ENCODE data around the gene UBAC2.
"Not testable (repeated sequence)": the region's sequence is repeated elsewhere in the genome, so short reads cannot be mapped to it uniquely, and the experiment has no call there.

UBAC2 gene

DNA sequence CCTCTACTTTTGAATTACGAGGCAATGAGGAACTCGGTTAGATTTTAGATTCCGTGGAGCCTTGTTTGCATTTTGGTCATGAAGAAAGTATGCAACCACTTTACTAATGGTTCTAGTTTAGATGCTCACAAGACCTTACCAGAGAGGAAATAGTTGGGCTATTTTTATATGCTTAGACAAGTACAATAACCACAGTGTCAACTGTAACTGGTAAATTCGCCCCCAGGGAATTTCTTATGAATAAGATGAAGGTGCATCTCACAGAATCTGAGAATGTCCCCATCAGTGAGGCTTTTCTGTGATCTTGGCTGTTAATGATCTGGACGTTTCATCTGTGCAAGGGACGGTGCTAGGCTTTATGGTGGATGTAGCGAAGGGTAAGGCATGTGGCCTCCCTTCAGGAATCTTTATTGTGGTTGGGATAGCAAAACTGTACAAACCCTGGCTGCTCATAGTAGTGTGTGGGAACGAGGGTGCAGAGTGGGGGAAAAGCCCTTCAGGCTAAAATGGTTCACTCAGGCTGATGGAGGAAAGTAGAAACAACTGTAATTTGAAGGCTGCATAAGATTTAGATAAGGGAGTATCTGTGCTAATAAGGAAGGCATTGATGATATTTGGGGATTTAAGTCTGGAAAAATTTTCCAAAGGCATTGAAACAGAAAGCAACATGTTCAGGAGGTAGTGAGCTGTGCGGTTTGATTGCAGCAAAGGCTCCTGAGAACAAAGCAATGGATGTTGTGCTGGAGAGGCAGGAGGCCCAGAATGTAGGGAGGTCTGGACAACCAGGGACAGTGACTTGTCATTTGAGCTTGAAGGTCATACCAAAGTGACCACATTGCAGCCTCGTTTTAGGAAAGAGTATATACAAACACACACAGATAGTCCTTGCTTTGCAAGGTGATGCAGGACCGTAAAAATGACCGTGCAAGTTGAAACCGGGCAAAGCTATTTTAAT is 28.4 kb downstream of the UBAC2 start:
- H3K4me3 ChIP-seq (ENCODE audit: low read depth, low read length): no peak overlapping the region
- TF ChIP-seq, protein P1, sequence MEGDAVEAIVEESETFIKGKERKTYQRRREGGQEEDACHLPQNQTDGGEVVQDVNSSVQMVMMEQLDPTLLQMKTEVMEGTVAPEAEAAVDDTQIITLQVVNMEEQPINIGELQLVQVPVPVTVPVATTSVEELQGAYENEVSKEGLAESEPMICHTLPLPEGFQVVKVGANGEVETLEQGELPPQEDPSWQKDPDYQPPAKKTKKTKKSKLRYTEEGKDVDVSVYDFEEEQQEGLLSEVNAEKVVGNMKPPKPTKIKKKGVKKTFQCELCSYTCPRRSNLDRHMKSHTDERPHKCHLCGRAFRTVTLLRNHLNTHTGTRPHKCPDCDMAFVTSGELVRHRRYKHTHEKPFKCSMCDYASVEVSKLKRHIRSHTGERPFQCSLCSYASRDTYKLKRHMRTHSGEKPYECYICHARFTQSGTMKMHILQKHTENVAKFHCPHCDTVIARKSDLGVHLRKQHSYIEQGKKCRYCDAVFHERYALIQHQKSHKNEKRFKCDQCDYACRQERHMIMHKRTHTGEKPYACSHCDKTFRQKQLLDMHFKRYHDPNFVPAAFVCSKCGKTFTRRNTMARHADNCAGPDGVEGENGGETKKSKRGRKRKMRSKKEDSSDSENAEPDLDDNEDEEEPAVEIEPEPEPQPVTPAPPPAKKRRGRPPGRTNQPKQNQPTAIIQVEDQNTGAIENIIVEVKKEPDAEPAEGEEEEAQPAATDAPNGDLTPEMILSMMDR (IDR thresholded peaks at IDR 0.05): no peak
- H3K27ac ChIP-seq: peak overlapping the region; percentile 24
- H3K4me1 ChIP-seq: peaks cover 4% of the 10 kb centered on the region
- H3K9me3 ChIP-seq (ENCODE audit: control insufficient read depth, low read length): no peaks in the 10 kb centered on the region
- peaks cover 9% of the 10 kb centered on the region for H3K79me2 ChIP-seq
- no peak overlapping the region for H3K4me2 ChIP-seq (ENCODE audit: low read length)
- H3K36me3 ChIP-seq (ENCODE audit: control insufficient read depth, insufficient read depth, low read length): no peaks in the 10 kb centered on the region
- no peak overlapping the region for H3K9ac ChIP-seq
- no peaks in the 10 kb centered on the region for H3K27me3 ChIP-seq (ENCODE audit: control insufficient read depth, insufficient read depth, low read length)
- no peak overlapping the region for H2AFZ ChIP-seq

DNA sequence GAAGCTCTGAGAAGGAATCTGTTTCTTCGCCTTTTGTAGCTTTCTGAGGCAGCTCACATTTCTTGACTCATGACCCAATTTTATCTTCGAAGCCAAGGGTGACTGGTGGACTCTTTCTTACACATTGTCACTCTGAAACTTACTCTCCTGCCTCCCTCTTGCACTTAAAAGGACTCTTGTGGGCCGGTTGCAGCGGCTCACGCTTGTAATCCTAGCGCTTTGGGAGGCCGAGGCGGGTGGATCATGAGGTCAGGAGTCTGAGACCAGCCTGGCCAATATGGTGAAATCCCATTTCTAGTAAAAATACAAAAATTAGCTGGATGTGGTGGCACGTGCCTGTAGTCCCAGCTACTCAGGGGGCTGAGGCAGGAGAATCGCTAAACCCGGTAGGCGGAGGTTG is 29.9 kb downstream of the UBAC2 start:
- H3K36me3 ChIP-seq (ENCODE audit: control insufficient read depth, insufficient read depth, low read length); H3K9ac ChIP-seq; H3K4me2 ChIP-seq (ENCODE audit: low read length); H3K4me1 ChIP-seq; H3K27me3 ChIP-seq (ENCODE audit: control insufficient read depth, insufficient read depth, low read length); H3K9me3 ChIP-seq (ENCODE audit: control insufficient read depth, low read length); H2AFZ ChIP-seq; H3K27ac ChIP-seq; H3K4me3 ChIP-seq (ENCODE audit: low read depth, low read length); H3K79me2 ChIP-seq: not testable (repeated sequence)

DNA sequence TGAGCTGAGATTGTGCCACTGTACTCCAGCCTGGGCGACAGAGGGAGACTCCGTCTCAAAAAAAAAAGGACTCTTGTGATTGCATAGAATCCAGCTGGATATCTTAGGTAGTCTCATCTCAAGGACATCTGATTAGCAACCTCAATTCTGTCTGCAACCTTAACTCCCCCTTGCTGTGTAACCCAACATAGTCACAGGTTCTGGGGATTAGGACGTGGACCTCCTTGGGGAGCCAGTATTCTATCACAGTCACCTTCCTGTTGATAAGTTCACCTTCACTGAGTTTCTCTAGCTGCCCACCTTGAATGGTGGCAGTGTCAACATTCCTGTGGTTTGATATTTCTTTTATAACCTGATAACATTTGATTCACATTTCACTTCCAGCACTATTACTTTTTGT is 30.3 kb downstream of the UBAC2 start:
- no peak overlapping the region for H3K27ac ChIP-seq

DNA sequence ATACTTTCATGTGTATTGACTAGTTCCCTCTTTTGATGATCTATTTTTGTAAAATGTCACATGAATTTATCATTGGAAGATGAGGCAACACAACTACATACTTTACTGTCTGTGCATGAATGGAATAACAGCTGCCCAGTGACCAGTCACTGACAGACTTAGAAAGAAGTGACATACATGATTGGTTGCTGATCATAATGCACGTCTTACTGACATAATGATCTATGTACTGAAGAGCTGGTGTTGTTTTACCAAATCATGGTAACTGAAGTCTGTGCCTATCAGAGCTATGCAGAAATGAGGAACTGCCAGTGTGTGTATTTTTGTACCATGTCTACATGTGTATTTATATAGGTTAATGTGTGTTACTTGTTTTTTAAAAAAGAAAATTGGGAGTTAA is 31.1 kb downstream of the UBAC2 start:
- Histone ChIP-seq H3K27ac (no peak overlapping the region), H3K9ac (no peak overlapping the region), H2AFZ (no peak overlapping the region), H3K9me3 (ENCODE audit: control insufficient read depth, low read length) (no peaks in the 10 kb centered on the region), H3K4me1 (peaks cover 4% of the 10 kb centered on the region), H3K27me3 (ENCODE audit: control insufficient read depth, insufficient read depth, low read length) (no peaks in the 10 kb centered on the region), H3K79me2 (peaks cover 3% of the 10 kb centered on the region), H3K36me3 (ENCODE audit: control insufficient read depth, insufficient read depth, low read length) (no peaks in the 10 kb centered on the region), H3K4me2 (ENCODE audit: low read length) (no peak overlapping the region), H3K4me3 (ENCODE audit: low read depth, low read length) (no peak overlapping the region)
- TF ChIP-seq, protein P1 (IDR thresholded peaks at IDR 0.05): no peak

More for the DNA sequence above, 30.3 kb downstream of the UBAC2 start:
- H3K4me2 ChIP-seq (ENCODE audit: low read length): no peak overlapping the region
- H3K27me3 ChIP-seq (ENCODE audit: control insufficient read depth, insufficient read depth, low read length): no peaks in the 10 kb centered on the region
- no peak overlapping the region for H2AFZ ChIP-seq
- H3K79me2 ChIP-seq: peaks cover 5% of the 10 kb centered on the region
- H3K9me3 ChIP-seq (ENCODE audit: control insufficient read depth, low read length): no peaks in the 10 kb centered on the region
- TF ChIP-seq, protein P1 (IDR thresholded peaks at IDR 0.05): no peak
- H3K4me1 ChIP-seq: peaks cover 4% of the 10 kb centered on the region
- no peak overlapping the region for H3K9ac ChIP-seq
- no peak overlapping the region for H3K4me3 ChIP-seq (ENCODE audit: low read depth, low read length)
- no peaks in the 10 kb centered on the region for H3K36me3 ChIP-seq (ENCODE audit: control insufficient read depth, insufficient read depth, low read length)

DNA sequence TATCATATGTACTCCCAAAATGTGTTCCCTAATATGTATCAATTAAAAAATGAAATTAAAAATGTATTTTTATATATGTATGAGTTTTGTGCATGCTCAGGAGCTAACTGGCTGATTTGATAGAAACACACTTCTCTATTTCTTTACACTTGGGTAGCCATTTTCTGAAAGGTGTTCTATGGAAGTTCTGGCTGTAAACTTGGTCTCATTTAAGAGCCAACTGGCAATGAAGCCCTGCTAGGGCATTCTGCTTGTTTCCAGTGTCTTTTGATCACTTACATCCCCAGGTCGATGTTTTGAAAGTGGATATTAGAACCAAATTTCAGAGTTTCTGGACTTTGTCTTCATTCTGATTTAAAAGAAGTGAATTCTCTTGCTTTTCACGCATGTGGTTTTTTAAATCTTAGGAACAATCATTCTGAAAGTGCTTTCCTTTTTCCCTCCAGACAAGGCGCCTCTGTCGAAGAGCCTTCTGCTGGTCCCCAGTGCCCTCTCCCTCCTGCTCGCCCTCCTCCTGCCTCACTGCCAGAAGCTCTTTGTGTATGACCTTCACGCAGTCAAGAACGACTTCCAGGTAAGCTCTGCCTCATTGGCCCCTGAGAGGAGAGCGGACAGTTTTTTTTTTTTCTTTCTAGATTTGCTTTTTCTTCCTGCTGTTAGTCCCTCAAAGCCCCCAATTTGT is 37.5 kb downstream of the UBAC2 start:
- TF ChIP-seq, protein P1 (IDR thresholded peaks at IDR 0.05): no peak
- peaks cover 3% of the 10 kb centered on the region for H3K79me2 ChIP-seq
- H3K27me3 ChIP-seq (ENCODE audit: control insufficient read depth, insufficient read depth, low read length): no peaks in the 10 kb centered on the region
- no peak overlapping the region for H3K9ac ChIP-seq
- no peak overlapping the region for H3K27ac ChIP-seq
- peak overlapping the region; percentile 63 for H3K4me2 ChIP-seq (ENCODE audit: low read length)
- H3K4me1 ChIP-seq: no peaks in the 10 kb centered on the region
- H3K9me3 ChIP-seq (ENCODE audit: control insufficient read depth, low read length): no peaks in the 10 kb centered on the region
- no peak overlapping the region for H2AFZ ChIP-seq
- H3K4me3 ChIP-seq (ENCODE audit: low read depth, low read length): peak overlapping the region; percentile 22
- H3K36me3 ChIP-seq (ENCODE audit: control insufficient read depth, insufficient read depth, low read length): no peaks in the 10 kb centered on the region
